ENCODE measurements around the gene THBD.
"Not testable (repeated sequence)": the region's sequence is repeated elsewhere in the genome, so short reads cannot be mapped to it uniquely, and the experiment has no call there.

THBD gene

GRCh38 chr20:23035731-23036130, 13.7 kb downstream of the THBD start:
- no peak for DNase-seq (ENCODE audit: low spot score)

GRCh38 chr20:23034721-23035671, 14.5 kb downstream of the THBD start, which contains the start of gene SSTR4:
SSTR4 (plus strand) TSS chr20:23035312; CDS start chr20:23035484, 172 bp downstream.
- no peak for DNase-seq (ENCODE audit: low spot score)

GRCh38 chr20:23033918-23034317, 15.6 kb downstream of the THBD start:
- DNase-seq (ENCODE audit: low spot score) = no peak

- no peak for DNase-seq (ENCODE audit: low spot score)
Observed at GRCh38 chr20:23032750-23033078, 16.8 kb downstream of the THBD start.

GRCh38 chr20:23032056-23032749, 17.3 kb downstream of the THBD start:
- no peak for DNase-seq (ENCODE audit: low spot score)

GRCh38 chr20:23031346-23031745, 18.1 kb downstream of the THBD start:
- DNase-seq (ENCODE audit: low spot score) = no peak

GRCh38 chr20:23029324-23029723, 20.1 kb downstream of the THBD start:
- DNase-seq (ENCODE audit: low spot score) = no peak

- no peak for DNase-seq (ENCODE audit: low spot score)
Observed at GRCh38 chr20:23028392-23028791, 21.1 kb downstream of the THBD start.

GRCh38 chr20:23027721-23028120, 21.8 kb downstream of the THBD start:
- DNase-seq (ENCODE audit: low spot score) = no peak

GRCh38 chr20:23025503-23025902, 24.0 kb downstream of the THBD start:
- not testable (repeated sequence) for DNase-seq (ENCODE audit: low spot score)

GRCh38 chr20:23024701-23025100, 24.8 kb downstream of the THBD start:
- no peak for DNase-seq (ENCODE audit: low spot score)

- DNase-seq (ENCODE audit: low spot score) = no peak
Observed at GRCh38 chr20:23023621-23024177, 25.8 kb downstream of the THBD start.

- no peak for DNase-seq (ENCODE audit: low spot score)
Observed at GRCh38 chr20:23022849-23023248, 26.6 kb downstream of the THBD start.

- no peak for DNase-seq (ENCODE audit: low spot score)
Observed at GRCh38 chr20:23021951-23022350, 27.5 kb downstream of the THBD start.

- no peak for DNase-seq (ENCODE audit: low spot score)
Observed at GRCh38 chr20:23021541-23021940, 27.9 kb downstream of the THBD start.

GRCh38 chr20:23020230-23021018, 29.0 kb downstream of the THBD start:
- no peak for DNase-seq (ENCODE audit: low spot score)

GRCh38 chr20:23019403-23019802, 30.1 kb downstream of the THBD start:
- DNase-seq (ENCODE audit: low spot score) = no peak

- DNase-seq (ENCODE audit: low spot score) = no peak
Observed at GRCh38 chr20:23018941-23019340, 30.5 kb downstream of the THBD start.

GRCh38 chr20:23018432-23018831, 31.0 kb downstream of the THBD start:
- DNase-seq (ENCODE audit: low spot score) = no peak

- DNase-seq (ENCODE audit: low spot score) = no peak
Observed at GRCh38 chr20:23017516-23017915, 32.0 kb downstream of the THBD start.

GRCh38 chr20:23013429-23013828, 36.0 kb downstream of the THBD start:
- no peak for DNase-seq (ENCODE audit: low spot score)

Measured in AG08396 (cell line).